ENCODE results near the gene DCBLD1. TPM values are rescaled to one million over a fixed set of nuclear protein-coding genes. Genes with fewer than 3 reads are reported as not detected.
"Not testable (repeated sequence)": the region's sequence is repeated elsewhere in the genome, so short reads cannot be mapped to it uniquely, and the experiment has no call there.

Gene DCBLD1
- total RNA-seq, 1 donor from 2014 or later = 14.2 TPM

GRCh38 chr6:117514655-117515054 is 32.2 kb downstream of the DCBLD1 start:
- DNase-seq (ENCODE audit: extremely low spot score in 2 of 2) = no peak
- intact Hi-C loops (cut with DNase I) = no loop called here

GRCh38 chr6:117515326-117515725 is 32.9 kb downstream of the DCBLD1 start:
- intact Hi-C loops (cut with DNase I) = no loop called here
- H3K27ac ChIP-seq = no peak overlapping the region
- no peaks in the 10 kb centered on the region for H3K27me3 ChIP-seq
- H3K4me1 ChIP-seq = peaks cover 11% of the 10 kb centered on the region
- H3K4me3 ChIP-seq = no peak overlapping the region
- no peaks in the 10 kb centered on the region for H3K36me3 ChIP-seq
- H3K9me3 ChIP-seq = no peaks in the 10 kb centered on the region
- TF ChIP-seq POLR2AphosphoS5 (IDR thresholded peaks at IDR 0.05; ENCODE audit: insufficient read depth in 1 of 2, low read depth in 1 of 2) = no peak
- no peak for TF ChIP-seq POLR2A (IDR thresholded peaks at IDR 0.05)
- TF ChIP-seq CTCF (IDR thresholded peaks at IDR 0.05) = no peak
- DNase-seq (ENCODE audit: extremely low spot score in 2 of 2) = no peak

More at GRCh38 chr6:117514655-117515054, 32.2 kb downstream of the DCBLD1 start:
- Histone ChIP-seq H3K4me3 (no peak overlapping the region), H3K36me3 (no peaks in the 10 kb centered on the region), H3K9me3 (no peaks in the 10 kb centered on the region), H3K27ac (no peak overlapping the region), H3K27me3 (no peaks in the 10 kb centered on the region), H3K4me1 (peaks cover 11% of the 10 kb centered on the region)
- TF ChIP-seq CTCF (IDR thresholded peaks at IDR 0.05) = no peak
- TF ChIP-seq POLR2AphosphoS5 (IDR thresholded peaks at IDR 0.05; ENCODE audit: insufficient read depth in 1 of 2, low read depth in 1 of 2) = no peak
- no peak for TF ChIP-seq POLR2A (IDR thresholded peaks at IDR 0.05)

- H3K4me1 ChIP-seq; DNase-seq (ENCODE audit: extremely low spot score in 2 of 2); H3K9me3 ChIP-seq; H3K36me3 ChIP-seq; H3K4me3 ChIP-seq; H3K27me3 ChIP-seq; H3K27ac ChIP-seq: not testable (repeated sequence)
- intact Hi-C loops (cut with DNase I) = loop anchor here (1.0 kb wide), 1 partner anchor 18 kb away; no protein-coding TSS in a partner anchor
Observed at GRCh38 chr6:117517995-117518394, 35.5 kb downstream of the DCBLD1 start.

GRCh38 chr6:117518870-117519269 is 36.4 kb downstream of the DCBLD1 start:
- TF ChIP-seq POLR2AphosphoS5 (IDR thresholded peaks at IDR 0.05; ENCODE audit: insufficient read depth in 1 of 2, low read depth in 1 of 2) (no peak), CTCF (IDR thresholded peaks at IDR 0.05) (no peak), POLR2A (IDR thresholded peaks at IDR 0.05) (no peak)
- no peak overlapping the region for H3K27ac ChIP-seq

GRCh38 chr6:117520603-117521395 is 38.3 kb downstream of the DCBLD1 start:
- DNase-seq (ENCODE audit: extremely low spot score in 2 of 2) = no peak
- Histone ChIP-seq H3K36me3 (no peaks in the 10 kb centered on the region), H3K4me1 (no peaks in the 10 kb centered on the region), H3K4me3 (no peak overlapping the region), H3K9me3 (no peaks in the 10 kb centered on the region), H3K27ac (no peak overlapping the region), H3K27me3 (no peaks in the 10 kb centered on the region)
- TF ChIP-seq POLR2A (IDR thresholded peaks at IDR 0.05) = no peak
- TF ChIP-seq CTCF (IDR thresholded peaks at IDR 0.05) = no peak
- no peak for TF ChIP-seq POLR2AphosphoS5 (IDR thresholded peaks at IDR 0.05; ENCODE audit: insufficient read depth in 1 of 2, low read depth in 1 of 2)
- intact Hi-C loops (cut with DNase I) = no loop called here

More at GRCh38 chr6:117518870-117519269, 36.4 kb downstream of the DCBLD1 start:
- Histone ChIP-seq H3K9me3 (no peaks in the 10 kb centered on the region), H3K4me1 (no peaks in the 10 kb centered on the region), H3K4me3 (no peak overlapping the region), H3K27me3 (no peaks in the 10 kb centered on the region), H3K36me3 (no peaks in the 10 kb centered on the region)
- intact Hi-C loops (cut with DNase I) = no loop called here
- no peak for DNase-seq (ENCODE audit: extremely low spot score in 2 of 2)
